B cell (primary cell): Measurements from ENCODE around the gene EHD3. TPM values are rescaled to one million over a fixed set of nuclear protein-coding genes. Genes with fewer than 3 reads are reported as not detected.

Experiments
- ATAC-seq: fragments of 200-7000 bp; cut with Tn5 transposase; one replicate; pipeline ENCODE4 v1.10.0; 2021; ENCODE audit warnings: low read depth, mild to moderate bottlenecking, moderate number of reproducible peaks, moderate library complexity
- CTCF ChIA-PET: fragments of 350-600 bp; sonication (Branson Sonifier 250); formaldehyde crosslinking; loops from one replicate; lab custom pipeline; 2021; ENCODE audit warnings: antibody characterized with exemption, inconsistent platforms; lab: Charles Lee
- POLR2A ChIA-PET: fragments of 350-600 bp; sonication (Branson Sonifier 250); formaldehyde crosslinking; loops from one replicate; lab custom pipeline; 2021; ENCODE audit warnings: antibody characterized with exemption; lab: Charles Lee
- DNase-seq: peaks from one replicate; pipeline ENCODE4 v3.0.0; 2013
- H2AFZ ChIP-seq: 2 replicates; pipeline ENCODE4 v1.6.1; 2012; ENCODE audit warnings: mild to moderate bottlenecking, low read depth, low read length; ENCODE audit not compliant: insufficient read depth, poor library complexity, severe bottlenecking
- H3K27ac ChIP-seq, 2 donors: 1 replicate in 1 of 2; 2 replicates in 1 of 2; pipeline ENCODE4 v1.5.1; 2012 to 2013; ENCODE audit warnings: low read length in 2 of 2, mild to moderate bottlenecking in 2 of 2, moderate library complexity in 1 of 2
- H3K27me3 ChIP-seq, 4 experiments: fragments of 200-600 bp in 1 of 4; sonication (generic) in 1 of 4; replicated peaks in 1 of 4; 1 replicate in 2 of 4; 2 replicates in 2 of 4; pipeline versions ENCODE4 v1.6.1 to v1.7.0; 2013 to 2016; ENCODE audit warnings: low read length in 3 of 4, mild to moderate bottlenecking in 2 of 4, mixed read lengths in 1 of 4, moderate library complexity in 1 of 4; ENCODE audit not compliant: insufficient read depth in 4 of 4, control insufficient read depth in 3 of 4; ENCODE audit errors: control extremely low read depth in 1 of 4
- H3K36me3 ChIP-seq, 2 experiments: replicated peaks in 1 of 2; 1 replicate in 1 of 2; 2 replicates in 1 of 2; pipeline versions ENCODE4 v1.6.1 to v1.7.1; 2013; ENCODE audit warnings: low read length in 1 of 2; ENCODE audit not compliant: insufficient read depth in 2 of 2, control insufficient read depth in 1 of 2; ENCODE audit errors: control extremely low read depth in 1 of 2, extremely low read depth in 1 of 2
- H3K4me1 ChIP-seq, 2 donors: fragments of 200-600 bp in 1 of 2; sonication (generic) in 1 of 2; 1 replicate in 1 of 2; 2 replicates in 1 of 2; pipeline versions ENCODE4 v1.5.1 to v1.6.1; 2013 to 2017; ENCODE audit warnings: low read length in 2 of 2; ENCODE audit not compliant: control insufficient read depth in 2 of 2, insufficient read depth in 2 of 2
- H3K4me2 ChIP-seq: replicated peaks from 2 replicates; pipeline ENCODE3; 2012; ENCODE audit warnings: mild to moderate bottlenecking, low read depth, low read length; ENCODE audit not compliant: poor library complexity, severe bottlenecking
- H3K4me3 ChIP-seq, 5 experiments: fragments of 200-600 bp in 1 of 5; sonication (generic) in 1 of 5; 1 replicate in 3 of 5; 2 replicates in 2 of 5; pipeline versions ENCODE4 v1.5.1 to v1.7.0; 2011 to 2016; ENCODE audit warnings: low read length in 4 of 5, mild to moderate bottlenecking in 4 of 5, low read depth in 2 of 5, control low read depth in 1 of 5, moderate library complexity in 1 of 5; ENCODE audit not compliant: insufficient read depth in 1 of 5; ENCODE audit errors: control extremely low read depth in 1 of 5, extremely low read depth in 1 of 5
- H3K79me2 ChIP-seq: fragments of 200-600 bp; sonication (generic); one replicate; pipeline ENCODE4 v1.6.0; 2016; ENCODE audit warnings: low read length; ENCODE audit not compliant: control insufficient read depth, insufficient read depth
- H3K9ac ChIP-seq: fragments of 200-600 bp; sonication (generic); 2 replicates; pipeline ENCODE4 v1.6.1; 2017; ENCODE audit warnings: mild to moderate bottlenecking, low read length, moderate library complexity
- H3K9me3 ChIP-seq, 3 donors: one replicate each; pipeline versions ENCODE4 v1.6.1 to v1.7.1; 2013; ENCODE audit warnings: low read length in 2 of 3; ENCODE audit not compliant: control insufficient read depth in 2 of 3, insufficient read depth in 1 of 3; ENCODE audit errors: control extremely low read depth in 1 of 3
- H4K20me1 ChIP-seq: 2 replicates; pipeline ENCODE4 v1.6.0; 2012; ENCODE audit warnings: mild to moderate bottlenecking, low read length; ENCODE audit not compliant: insufficient read depth, control insufficient read depth, poor library complexity, severe bottlenecking
- H3K27ac Mint-ChIP-seq: one replicate; pipeline ENCODE4 v1.8.0; 2021; ENCODE audit warnings: mixed read lengths
- H3K27me3 Mint-ChIP-seq: one replicate; pipeline ENCODE4 v1.8.0; 2021; ENCODE audit warnings: mixed read lengths
- H3K4me1 Mint-ChIP-seq: one replicate; pipeline ENCODE4 v1.8.0; 2021; ENCODE audit warnings: mixed read lengths
- H3K4me3 Mint-ChIP-seq: one replicate; pipeline ENCODE4 v1.8.0; 2021; ENCODE audit warnings: mixed read lengths
- H3K9me3 Mint-ChIP-seq: one replicate; pipeline ENCODE4 v1.8.0; 2022; ENCODE audit warnings: mixed read lengths; ENCODE audit not compliant: insufficient read depth
- CTCF ChIP-seq: fragments of 200-600 bp; IDR thresholded peaks from one replicate; pipeline ENCODE4 v1.8.0; 2022; ENCODE audit warnings: antibody characterized with exemption, mild to moderate bottlenecking
- EZH2 ChIP-seq: IDR thresholded peaks from 2 replicates; pipeline ENCODE4 v1.6.1; 2012; ENCODE audit warnings: borderline replicate concordance, low read depth, mild to moderate bottlenecking, moderate library complexity, low read length; ENCODE audit not compliant: insufficient read depth, poor library complexity, severe bottlenecking
- WGBS: methylation state at CpG from one replicate; pipeline ENCODE4 v1.1.5; 2013; ENCODE audit warnings: missing lambda C conversion rate; ENCODE audit not compliant: insufficient coverage; 5-methylcytosine and 5-hydroxymethylcytosine counted together
- intact Hi-C: fragments of 100-400 bp; cut with micrococcal nuclease; formaldehyde crosslinking; loops from one replicate; pipeline ENCODE4 v1.10.0; 2022
- polyA plus RNA-seq: library from polyadenylated mRNA; depleted of rRNA; stranded (reverse); fragments of >200 nt; gene quantifications from 2 replicates; pipeline ENCODE4 v1.2.3, GENCODE V29; 2012
- total RNA-seq, 2 donors: library from RNA; stranded (reverse); fragments of 120-200 nt in 1 of 2; gene quantifications; 1 replicate in 1 of 2; 2 replicates in 1 of 2; pipeline versions ENCODE4 v1.2.3 to v1.2.4, GENCODE V29; 2013 to 2022

EHD3 gene
- total and polyA plus RNA-seq, 2 donors (not counting 1 experiment from before 2014, with no cell fraction given), result 19.0 to 60.5 TPM

GRCh38 chr2:31231571-31232302, 2.2 kb upstream of the EHD3 start:
- DNase-seq, result no peak
- Histone ChIP-seq H3K27ac (no peak overlapping the region), H2AFZ (no peak overlapping the region), H4K20me1 (no peaks in the 10 kb centered on the region), H3K4me1 (peaks cover 33 to 38% of the 10 kb centered on the region in 2 donors), H3K4me2 (no peak overlapping the region), H3K27me3 (no peaks in the 10 kb centered on the region), H3K36me3 (no peaks in the 10 kb centered on the region), H3K79me2 (peaks cover 9% of the 10 kb centered on the region), H3K9me3 (no peaks in the 10 kb centered on the region), H3K9ac (no peak overlapping the region), H3K4me3 (no peak overlapping the region)
- H3K9me3 Mint-ChIP-seq, result no peaks in the 10 kb centered on the region
- H3K27me3 Mint-ChIP-seq, result no peaks in the 10 kb centered on the region
- 87% methylated on average over 9 of the region's 15 CpGs for WGBS
- ATAC-seq, result no peak
- TF ChIP-seq EZH2 (no peak), CTCF (no peak)
- ChIA-PET CTCF (interaction anchor here (0.6 to 4.9 kb wide), 7 partner anchors 9 to 102 kb away, joined by 3 to 33 read pairs (median 4); partner anchors contain the start of gene CAPN14), POLR2A (no interaction called here)
- peaks cover 44% of the 10 kb centered on the region for H3K4me1 Mint-ChIP-seq
- H3K27ac Mint-ChIP-seq, result no peak overlapping the region
- no peak overlapping the region for H3K4me3 Mint-ChIP-seq
- intact Hi-C loops, result loop anchor here (5.0 kb wide), 2 partner anchors 59 to 999 kb away; partner anchors contain the start of gene LBH

GRCh38 chr2:31232586-31232985, 1.4 kb upstream of the EHD3 start:
- no peaks in the 10 kb centered on the region for H3K9me3 Mint-ChIP-seq

More at GRCh38 chr2:31232586-31232985, 1.4 kb upstream of the EHD3 start:
- POLR2A ChIA-PET, result no interaction called here
- ATAC-seq, result no peak
- H3K4me2 ChIP-seq, result peak overlapping the region; percentile 91
- intact Hi-C loops, result loop anchor here (5.0 kb wide), 2 partner anchors 60 to 1000 kb away; partner anchors contain the start of gene LBH
- WGBS, result no CpG with 5 or more reads among the region's 4 CpGs
- CTCF ChIA-PET, result interaction anchor here (0.6 to 4.9 kb wide), 7 partner anchors 9 to 102 kb away, joined by 3 to 33 read pairs (median 18); partner anchors contain the start of gene CAPN14
- no peaks in the 10 kb centered on the region for H3K9me3 ChIP-seq
- H3K27ac ChIP-seq, result no peak overlapping the region
- Mint-ChIP-seq H3K27me3 (no peaks in the 10 kb centered on the region), H3K27ac (peak overlapping the region; percentile 70), H3K4me3 (no peak overlapping the region), H3K4me1 (peaks cover 42% of the 10 kb centered on the region)
- peaks cover 33 to 40% of the 10 kb centered on the region in 2 donors for H3K4me1 ChIP-seq
- no peak for DNase-seq
- H2AFZ ChIP-seq, result no peak overlapping the region
- H4K20me1 ChIP-seq, result no peaks in the 10 kb centered on the region
- H3K36me3 ChIP-seq, result no peaks in the 10 kb centered on the region
- peaks cover 9% of the 10 kb centered on the region for H3K79me2 ChIP-seq
- no peak overlapping the region for H3K9ac ChIP-seq
- H3K27me3 ChIP-seq, result no peaks in the 10 kb centered on the region
- H3K4me3 ChIP-seq, result no peak overlapping the region
- TF ChIP-seq EZH2 (no peak), CTCF (no peak)
